Liver (tissue), 9 donors: ENCODE results near the gene ABCC2. TPM values are rescaled to one million over a fixed set of nuclear protein-coding genes. Genes with fewer than 3 reads are reported as not detected.

Experiments used
- DNase-seq: peaks from one replicate; pipeline ENCODE4 v3.0.0-alpha.2; 2017; ENCODE audit warnings: low spot score
- H3K27ac ChIP-seq, 2 donors: one replicate each; pipeline ENCODE4 v1.7.0; 2013; ENCODE audit warnings: inconsistent platforms in 2 of 2, low read length in 2 of 2, control low read depth in 1 of 2, low read depth in 1 of 2, mild to moderate bottlenecking in 1 of 2
- H3K27me3 ChIP-seq, 4 donors: one replicate each; pipeline versions ENCODE4 v1.6.1 to v1.7.0; 2013; ENCODE audit warnings: low read length in 3 of 4, inconsistent platforms in 1 of 4, mild to moderate bottlenecking in 1 of 4, moderate library complexity in 1 of 4; ENCODE audit not compliant: control insufficient read depth in 4 of 4, insufficient read depth in 4 of 4
- H3K36me3 ChIP-seq, 4 donors: one replicate each; pipeline versions ENCODE4 v1.6.1 to v1.7.0; 2013; ENCODE audit warnings: low read length in 3 of 4, mild to moderate bottlenecking in 3 of 4, low read depth in 1 of 4, moderate library complexity in 1 of 4; ENCODE audit not compliant: control insufficient read depth in 4 of 4, insufficient read depth in 3 of 4
- H3K4me1 ChIP-seq, 4 donors: one replicate each; pipeline versions ENCODE4 v1.6.1 to v1.7.0; 2013; ENCODE audit warnings: low read length in 3 of 4, mild to moderate bottlenecking in 3 of 4, moderate library complexity in 1 of 4; ENCODE audit not compliant: control insufficient read depth in 4 of 4, insufficient read depth in 4 of 4
- H3K4me3 ChIP-seq, 3 donors: one replicate each; pipeline versions ENCODE4 v1.6.1 to v1.7.0; 2013; ENCODE audit warnings: low read length in 3 of 3, control low read depth in 1 of 3, low read depth in 1 of 3, mild to moderate bottlenecking in 1 of 3
- H3K9ac ChIP-seq, 2 donors: one replicate each; pipeline ENCODE4 v1.7.0; 2013; ENCODE audit warnings: low read length in 2 of 2, mild to moderate bottlenecking in 2 of 2, moderate library complexity in 2 of 2, control low read depth in 1 of 2, low read depth in 1 of 2
- H3K9me3 ChIP-seq, 4 donors: one replicate each; pipeline versions ENCODE4 v1.6.1 to v1.7.0; 2013; ENCODE audit warnings: low read length in 3 of 4; ENCODE audit not compliant: control insufficient read depth in 4 of 4
- EGR1 ChIP-seq, 2 donors: IDR thresholded peaks; 2 replicates each; pipeline ENCODE4 v1.6.1; 2016 to 2018; ENCODE audit warnings: antibody characterized with exemption in 2 of 2, low read depth in 2 of 2
- FOXA1 ChIP-seq: IDR thresholded peaks from 2 replicates; pipeline ENCODE4 v1.6.1; 2016; ENCODE audit warnings: antibody characterized with exemption
- FOXA2 ChIP-seq: IDR thresholded peaks from 2 replicates; pipeline ENCODE4 v1.6.1; 2016; ENCODE audit warnings: antibody characterized with exemption
- GABPA ChIP-seq, 2 donors: IDR thresholded peaks in 1 of 2; conservative IDR thresholded peaks in 1 of 2; 2 replicates each; pipeline ENCODE4 v1.6.1; 2016; ENCODE audit warnings: antibody characterized with exemption in 2 of 2, mild to moderate bottlenecking in 1 of 2, moderate library complexity in 1 of 2
- HNF4A ChIP-seq, 2 donors: conservative IDR thresholded peaks; 2 replicates each; pipeline ENCODE4 v1.6.1; 2016; ENCODE audit warnings: antibody characterized with exemption in 2 of 2, mild to moderate bottlenecking in 2 of 2
- HNF4G ChIP-seq: IDR thresholded peaks from 2 replicates; pipeline ENCODE4 v1.6.1; 2016; ENCODE audit warnings: antibody characterized with exemption
- JUND ChIP-seq, 2 donors: IDR thresholded peaks; 2 replicates each; pipeline ENCODE4 v1.6.1; 2016; ENCODE audit warnings: antibody characterized with exemption in 2 of 2
- NR2F2 ChIP-seq: IDR thresholded peaks from 2 replicates; pipeline ENCODE4 v1.6.1; 2016; ENCODE audit warnings: antibody characterized with exemption
- RAD21 ChIP-seq, 2 donors: IDR thresholded peaks; 2 replicates each; pipeline ENCODE4 v1.6.1; 2016; ENCODE audit warnings: antibody characterized with exemption in 2 of 2, mild to moderate bottlenecking in 2 of 2
- RXRA ChIP-seq, 2 donors: IDR thresholded peaks; 2 replicates each; pipeline ENCODE4 v1.6.1; 2017 to 2018; ENCODE audit warnings: antibody characterized with exemption in 2 of 2, mild to moderate bottlenecking in 1 of 2
- SP1 ChIP-seq: IDR thresholded peaks from 2 replicates; pipeline ENCODE4 v1.6.1; 2018; ENCODE audit warnings: antibody characterized with exemption, mild to moderate bottlenecking
- TAF1 ChIP-seq: conservative IDR thresholded peaks from 2 replicates; pipeline ENCODE4 v1.6.1; 2016; ENCODE audit warnings: antibody characterized with exemption, mild to moderate bottlenecking
- YY1 ChIP-seq: IDR thresholded peaks from 2 replicates; pipeline ENCODE4 v1.6.1; 2016; ENCODE audit warnings: antibody characterized with exemption, mild to moderate bottlenecking
- WGBS: extraction: QIAGEN DNeasy Blood & Tissue Kit; methylation state at CpG from one replicate; pipeline ENCODE4 v1.1.7; 2013; 5-methylcytosine and 5-hydroxymethylcytosine counted together
- polyA plus RNA-seq, 2 donors: library from polyadenylated mRNA; stranded (reverse) in 1 of 2; unstranded in 1 of 2; fragments of 200-250 nt in 1 of 2; fragments of >200 nt in 1 of 2; fragmentation: Nextera tagmentation in 1 of 2; extraction: Ambion mirVana in 1 of 2; gene quantifications; one replicate each; pipeline versions ENCODE4 v1.2.1 to v1.2.3, GENCODE V29; 2013 to 2015
- total RNA-seq, 2 donors: library from RNA; depleted of rRNA; stranded (reverse); fragments of >200 nt; gene quantifications; one replicate each; pipeline ENCODE4 v1.2.3, GENCODE V29; 2014
- TF ChIP-seq, protein P1 (sequence below): IDR thresholded peaks from 2 replicates; pipeline ENCODE4 v1.6.1; 2016; ENCODE audit warnings: antibody characterized with exemption
- TF ChIP-seq, protein P2 (sequence below): IDR thresholded peaks from 2 replicates; pipeline ENCODE4 v1.6.1; 2016; ENCODE audit warnings: antibody characterized with exemption
- TF ChIP-seq, protein P3 (sequence below): IDR thresholded peaks from 2 replicates; pipeline ENCODE4 v1.6.1; 2016; ENCODE audit warnings: antibody characterized with exemption
- TF ChIP-seq, protein P4 (sequence below): IDR thresholded peaks from 2 replicates; pipeline ENCODE4 v1.6.1; 2016; ENCODE audit warnings: antibody characterized with exemption, mild to moderate bottlenecking
- donor health status: healthy.
- donor health status: healthy.
- donor health status: healthy.
- donor health status: healthy.
- donor health status: healthy.

Gene ABCC2
- total and polyA plus RNA-seq, 4 donors, result 45.6 to 234 (median 70.1) TPM

DNA sequence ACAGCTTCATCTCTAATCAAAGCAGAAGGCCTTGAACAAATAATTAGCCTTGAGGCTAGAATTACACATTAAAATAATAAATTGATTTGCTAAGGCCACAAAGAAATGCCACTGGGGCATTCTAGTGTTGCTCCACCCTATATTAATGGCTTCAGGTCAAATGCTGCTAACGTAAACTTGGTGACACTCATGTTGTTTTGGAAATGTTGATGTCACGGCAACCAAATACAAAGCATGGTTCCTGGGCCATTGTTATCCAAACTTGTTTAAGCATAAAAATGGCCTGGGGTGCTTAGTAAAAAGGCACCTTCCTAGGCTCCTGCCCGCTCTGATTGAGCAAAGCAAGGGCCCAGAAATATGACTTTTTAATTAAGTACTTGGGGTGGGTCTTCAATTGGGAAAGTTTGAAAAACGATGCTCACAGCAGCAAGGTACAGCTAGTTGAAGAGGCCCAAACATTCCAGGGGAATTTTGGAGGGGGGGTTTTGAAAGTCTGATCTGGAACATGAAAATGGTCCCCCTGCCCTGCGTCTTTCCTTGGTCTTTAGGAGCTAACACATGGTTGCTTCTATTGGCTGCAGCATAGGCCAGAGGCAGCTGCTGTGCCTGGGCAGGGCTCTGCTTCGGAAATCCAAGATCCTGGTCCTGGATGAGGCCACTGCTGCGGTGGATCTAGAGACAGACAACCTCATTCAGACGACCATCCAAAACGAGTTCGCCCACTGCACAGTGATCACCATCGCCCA is 67.8 kb downstream of the ABCC2 start:
- H3K9ac ChIP-seq, result no peak overlapping the region

DNA sequence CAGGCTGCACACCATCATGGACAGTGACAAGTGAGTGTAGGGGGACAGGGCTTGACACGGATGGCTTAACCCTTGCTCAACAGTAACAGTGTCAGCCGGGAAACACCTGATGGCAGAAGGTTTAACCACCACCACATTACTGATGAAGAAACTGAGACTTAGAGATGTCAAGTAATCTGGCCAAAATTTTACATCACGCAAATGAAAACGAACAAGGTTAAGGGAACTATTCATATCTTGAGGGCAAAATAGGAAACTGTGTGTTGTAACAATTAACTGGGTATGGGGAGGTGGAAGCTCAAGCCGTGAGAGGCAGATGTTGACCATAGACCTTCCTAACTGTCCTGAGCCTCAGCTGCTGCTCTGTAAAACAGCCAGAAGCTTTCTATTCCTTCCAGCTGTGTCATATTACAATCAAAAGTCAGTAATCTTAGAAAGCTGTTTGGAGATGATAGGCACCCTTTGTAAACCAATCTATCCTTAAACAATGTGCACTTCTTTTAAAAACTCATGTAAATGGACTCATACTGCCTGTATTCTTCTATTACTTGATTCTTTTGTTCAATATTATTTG is 68.4 kb downstream of the ABCC2 start:
- Histone ChIP-seq H3K4me1 (peaks cover 5 to 30% (median 25%) of the 10 kb centered on the region in 4 donors), H3K27me3 (no peaks in the 10 kb centered on the region), H3K36me3 (peaks cover 9 to 55% (median 44%) of the 10 kb centered on the region in 4 donors), H3K9me3 (no peaks in the 10 kb centered on the region), H3K27ac (no peak overlapping the region), H3K9ac (no peak overlapping the region), H3K4me3 (no peak overlapping the region)
- no peak for TF ChIP-seq SP1
- TF ChIP-seq EGR1 (IDR thresholded peaks at IDR 0.05; ENCODE audit: low read depth in 2 of 2), result no peak
- TF ChIP-seq, protein P1, sequence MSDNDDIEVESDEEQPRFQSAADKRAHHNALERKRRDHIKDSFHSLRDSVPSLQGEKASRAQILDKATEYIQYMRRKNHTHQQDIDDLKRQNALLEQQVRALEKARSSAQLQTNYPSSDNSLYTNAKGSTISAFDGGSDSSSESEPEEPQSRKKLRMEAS, result no peak
- no peak for TF ChIP-seq RAD21 (IDR thresholded peaks at IDR 0.05)
- TF ChIP-seq YY1, result no peak
- TF ChIP-seq HNF4G, result no peak
- no peak for TF ChIP-seq JUND (IDR thresholded peaks at IDR 0.05)
- TF ChIP-seq TAF1, result no peak
- TF ChIP-seq HNF4A (conservative IDR thresholded peaks at IDR 0.05), result no peak
- TF ChIP-seq RXRA (IDR thresholded peaks at IDR 0.05), result no peak
- no peak for TF ChIP-seq NR2F2
- no peak for TF ChIP-seq FOXA1
- TF ChIP-seq, protein P2, sequence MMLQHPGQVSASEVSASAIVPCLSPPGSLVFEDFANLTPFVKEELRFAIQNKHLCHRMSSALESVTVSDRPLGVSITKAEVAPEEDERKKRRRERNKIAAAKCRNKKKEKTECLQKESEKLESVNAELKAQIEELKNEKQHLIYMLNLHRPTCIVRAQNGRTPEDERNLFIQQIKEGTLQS, result no peak
- TF ChIP-seq FOXA2, result no peak
- TF ChIP-seq, protein P3, sequence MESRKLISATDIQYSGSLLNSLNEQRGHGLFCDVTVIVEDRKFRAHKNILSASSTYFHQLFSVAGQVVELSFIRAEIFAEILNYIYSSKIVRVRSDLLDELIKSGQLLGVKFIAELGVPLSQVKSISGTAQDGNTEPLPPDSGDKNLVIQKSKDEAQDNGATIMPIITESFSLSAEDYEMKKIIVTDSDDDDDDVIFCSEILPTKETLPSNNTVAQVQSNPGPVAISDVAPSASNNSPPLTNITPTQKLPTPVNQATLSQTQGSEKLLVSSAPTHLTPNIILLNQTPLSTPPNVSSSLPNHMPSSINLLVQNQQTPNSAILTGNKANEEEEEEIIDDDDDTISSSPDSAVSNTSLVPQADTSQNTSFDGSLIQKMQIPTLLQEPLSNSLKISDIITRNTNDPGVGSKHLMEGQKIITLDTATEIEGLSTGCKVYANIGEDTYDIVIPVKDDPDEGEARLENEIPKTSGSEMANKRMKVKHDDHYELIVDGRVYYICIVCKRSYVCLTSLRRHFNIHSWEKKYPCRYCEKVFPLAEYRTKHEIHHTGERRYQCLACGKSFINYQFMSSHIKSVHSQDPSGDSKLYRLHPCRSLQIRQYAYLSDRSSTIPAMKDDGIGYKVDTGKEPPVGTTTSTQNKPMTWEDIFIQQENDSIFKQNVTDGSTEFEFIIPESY, result no peak
- TF ChIP-seq, protein P4, sequence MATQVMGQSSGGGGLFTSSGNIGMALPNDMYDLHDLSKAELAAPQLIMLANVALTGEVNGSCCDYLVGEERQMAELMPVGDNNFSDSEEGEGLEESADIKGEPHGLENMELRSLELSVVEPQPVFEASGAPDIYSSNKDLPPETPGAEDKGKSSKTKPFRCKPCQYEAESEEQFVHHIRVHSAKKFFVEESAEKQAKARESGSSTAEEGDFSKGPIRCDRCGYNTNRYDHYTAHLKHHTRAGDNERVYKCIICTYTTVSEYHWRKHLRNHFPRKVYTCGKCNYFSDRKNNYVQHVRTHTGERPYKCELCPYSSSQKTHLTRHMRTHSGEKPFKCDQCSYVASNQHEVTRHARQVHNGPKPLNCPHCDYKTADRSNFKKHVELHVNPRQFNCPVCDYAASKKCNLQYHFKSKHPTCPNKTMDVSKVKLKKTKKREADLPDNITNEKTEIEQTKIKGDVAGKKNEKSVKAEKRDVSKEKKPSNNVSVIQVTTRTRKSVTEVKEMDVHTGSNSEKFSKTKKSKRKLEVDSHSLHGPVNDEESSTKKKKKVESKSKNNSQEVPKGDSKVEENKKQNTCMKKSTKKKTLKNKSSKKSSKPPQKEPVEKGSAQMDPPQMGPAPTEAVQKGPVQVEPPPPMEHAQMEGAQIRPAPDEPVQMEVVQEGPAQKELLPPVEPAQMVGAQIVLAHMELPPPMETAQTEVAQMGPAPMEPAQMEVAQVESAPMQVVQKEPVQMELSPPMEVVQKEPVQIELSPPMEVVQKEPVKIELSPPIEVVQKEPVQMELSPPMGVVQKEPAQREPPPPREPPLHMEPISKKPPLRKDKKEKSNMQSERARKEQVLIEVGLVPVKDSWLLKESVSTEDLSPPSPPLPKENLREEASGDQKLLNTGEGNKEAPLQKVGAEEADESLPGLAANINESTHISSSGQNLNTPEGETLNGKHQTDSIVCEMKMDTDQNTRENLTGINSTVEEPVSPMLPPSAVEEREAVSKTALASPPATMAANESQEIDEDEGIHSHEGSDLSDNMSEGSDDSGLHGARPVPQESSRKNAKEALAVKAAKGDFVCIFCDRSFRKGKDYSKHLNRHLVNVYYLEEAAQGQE, result no peak
- 82% methylated on average over 5 of the region's 5 CpGs for WGBS
- no peak for DNase-seq

More for the DNA sequence above, 67.8 kb downstream of the ABCC2 start:
- DNase-seq, result no peak
- TF ChIP-seq EGR1 (IDR thresholded peaks at IDR 0.05; ENCODE audit: low read depth in 2 of 2) (no peak), SP1 (no peak), YY1 (no peak), GABPA (IDR thresholded peaks at IDR 0.05 in 1 of 2, conservative IDR thresholded peaks at IDR 0.05 in 1 of 2) (no peak), TAF1 (no peak), HNF4A (conservative IDR thresholded peaks at IDR 0.05) (no peak), FOXA1 (no peak), NR2F2 (no peak), HNF4G (no peak), JUND (IDR thresholded peaks at IDR 0.05) (no peak)
- TF ChIP-seq, protein P3, result no peak
- TF ChIP-seq, protein P1, result no peak
- WGBS, result 86% methylated on average over 11 of the region's 11 CpGs
- H3K27ac ChIP-seq, result no peak overlapping the region
- H3K4me1 ChIP-seq, result peaks cover 5 to 31% (median 25%) of the 10 kb centered on the region in 4 donors
- no peaks in the 10 kb centered on the region for H3K27me3 ChIP-seq
- peaks cover 9 to 58% (median 46%) of the 10 kb centered on the region in 4 donors for H3K36me3 ChIP-seq
- H3K9me3 ChIP-seq, result no peaks in the 10 kb centered on the region
- no peak overlapping the region for H3K4me3 ChIP-seq
